GM12864 (cell line): ENCODE data around the gene SOX18.
A peak's percentile ranks its signal among the peaks of the same experiment; 100 is the strongest.

Source experiments
- DNase-seq: peaks from one replicate; pipeline ENCODE4 v3.0.0-alpha.2; 2011; ENCODE audit warnings: low read depth
- H3K4me3 ChIP-seq: 2 replicates; pipeline ENCODE4 v1.5.1; 2011; ENCODE audit warnings: mild to moderate bottlenecking, low read depth, low read length, control low read depth
- TF ChIP-seq, protein P1 (sequence below): IDR thresholded peaks from 2 replicates; pipeline ENCODE4 v1.5.1; 2011; ENCODE audit warnings: low read depth, mild to moderate bottlenecking, moderate library complexity, low read length, control low read depth, inconsistent platforms; ENCODE audit errors: missing control alignments

Gene SOX18

DNA sequence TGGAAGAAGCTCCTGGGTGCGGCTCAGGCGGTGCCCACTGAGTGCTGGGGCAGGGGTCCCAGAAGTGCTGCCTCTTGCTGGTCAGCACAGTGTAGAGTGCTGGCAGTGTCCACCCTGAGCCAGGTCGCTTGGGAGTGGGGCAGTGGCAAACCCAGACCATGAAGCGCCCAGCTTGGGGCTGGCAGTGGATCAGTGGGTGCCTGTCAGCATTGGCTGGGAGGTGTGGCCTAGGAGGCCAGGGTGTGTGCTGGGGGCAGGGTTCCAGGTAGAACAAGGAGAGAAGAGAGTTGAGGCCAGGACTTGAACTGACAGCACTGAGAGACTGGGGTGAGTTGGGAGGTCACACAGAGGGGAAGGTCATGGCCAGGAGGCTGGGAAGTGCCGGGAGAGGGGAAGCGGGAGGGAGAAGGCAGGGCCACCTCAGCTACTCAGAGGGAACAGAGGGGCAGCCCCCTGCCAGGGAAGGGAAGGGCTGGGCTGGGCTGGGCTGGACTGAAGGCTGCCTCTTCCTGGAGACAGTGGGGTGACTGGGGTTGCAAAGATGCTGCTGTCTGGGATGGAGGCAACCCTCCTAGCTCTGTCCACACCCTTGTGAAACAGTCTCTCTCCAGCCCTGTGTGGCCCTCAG is 17.7 kb upstream of the SOX18 start:
- H3K4me3 ChIP-seq: no peak overlapping the region
- DNase-seq: no peak

DNA sequence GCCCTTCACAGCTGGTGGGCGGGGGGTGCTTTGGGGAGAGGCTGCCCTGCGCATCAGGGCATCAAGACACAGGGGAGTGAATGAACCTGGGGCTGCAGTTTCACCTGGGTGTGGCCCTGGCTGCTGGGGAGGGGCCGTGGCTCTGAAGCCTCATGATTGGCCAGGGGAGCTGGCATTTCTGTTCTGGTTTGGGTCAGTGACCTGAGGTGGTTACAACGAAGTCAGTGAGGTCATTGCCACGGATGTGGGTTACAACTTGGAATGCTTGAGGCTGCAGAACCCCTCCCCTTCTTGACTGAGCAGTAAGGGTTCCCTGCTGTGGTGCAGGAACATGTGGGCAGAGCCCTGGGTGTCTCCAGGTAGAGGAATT is 16.5 kb upstream of the SOX18 start:
- TF ChIP-seq, protein P1, sequence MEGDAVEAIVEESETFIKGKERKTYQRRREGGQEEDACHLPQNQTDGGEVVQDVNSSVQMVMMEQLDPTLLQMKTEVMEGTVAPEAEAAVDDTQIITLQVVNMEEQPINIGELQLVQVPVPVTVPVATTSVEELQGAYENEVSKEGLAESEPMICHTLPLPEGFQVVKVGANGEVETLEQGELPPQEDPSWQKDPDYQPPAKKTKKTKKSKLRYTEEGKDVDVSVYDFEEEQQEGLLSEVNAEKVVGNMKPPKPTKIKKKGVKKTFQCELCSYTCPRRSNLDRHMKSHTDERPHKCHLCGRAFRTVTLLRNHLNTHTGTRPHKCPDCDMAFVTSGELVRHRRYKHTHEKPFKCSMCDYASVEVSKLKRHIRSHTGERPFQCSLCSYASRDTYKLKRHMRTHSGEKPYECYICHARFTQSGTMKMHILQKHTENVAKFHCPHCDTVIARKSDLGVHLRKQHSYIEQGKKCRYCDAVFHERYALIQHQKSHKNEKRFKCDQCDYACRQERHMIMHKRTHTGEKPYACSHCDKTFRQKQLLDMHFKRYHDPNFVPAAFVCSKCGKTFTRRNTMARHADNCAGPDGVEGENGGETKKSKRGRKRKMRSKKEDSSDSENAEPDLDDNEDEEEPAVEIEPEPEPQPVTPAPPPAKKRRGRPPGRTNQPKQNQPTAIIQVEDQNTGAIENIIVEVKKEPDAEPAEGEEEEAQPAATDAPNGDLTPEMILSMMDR: no peak
- peak; percentile 85 for DNase-seq
- no peak overlapping the region for H3K4me3 ChIP-seq

More for the DNA sequence above, 17.7 kb upstream of the SOX18 start:
- TF ChIP-seq, protein P1: no peak

DNA sequence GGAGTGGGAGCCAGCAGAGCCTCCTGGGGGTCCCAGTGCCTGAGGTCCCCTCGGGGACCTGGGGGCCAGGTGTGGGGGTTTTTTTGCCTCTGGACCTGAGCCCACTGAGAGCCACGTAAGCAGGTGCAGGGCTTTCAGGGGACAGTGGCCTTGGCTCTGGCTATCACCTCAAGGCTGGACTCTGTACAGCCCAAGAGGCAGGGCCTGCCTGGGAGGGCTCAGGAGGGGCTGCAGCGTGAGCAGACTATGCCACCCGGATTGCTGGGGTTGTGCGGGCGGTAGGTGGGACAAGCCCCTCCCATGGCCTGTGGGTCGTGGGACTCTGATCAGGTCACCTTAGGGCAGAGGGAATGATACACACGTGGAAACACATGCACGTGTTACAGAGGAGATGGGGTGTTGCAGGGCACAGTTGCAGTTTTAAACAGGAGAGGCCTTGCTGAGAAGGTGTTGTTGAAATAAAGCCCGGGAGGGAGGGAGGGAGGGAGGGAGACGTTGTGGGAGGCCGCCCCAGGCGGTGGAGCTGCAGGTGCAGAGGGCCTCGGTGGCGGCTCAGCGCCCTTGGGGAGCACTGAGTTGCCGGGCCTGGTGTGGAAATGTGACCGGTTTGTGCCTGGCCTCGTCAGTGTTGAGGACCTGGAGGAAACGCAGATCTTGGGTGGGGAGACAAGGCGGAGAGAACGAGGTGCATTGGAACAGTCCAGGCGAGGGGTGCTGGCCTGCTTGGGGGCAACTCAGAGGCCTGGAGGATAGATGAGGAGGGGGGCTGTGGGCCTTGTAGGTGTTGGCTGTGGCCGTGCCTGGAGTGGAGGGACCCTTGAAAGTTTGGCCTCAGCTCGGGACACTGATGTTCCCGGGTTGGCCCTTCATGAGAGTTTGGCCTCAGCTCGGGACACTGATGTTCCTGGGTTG is 15.9 kb upstream of the SOX18 start:
- H3K4me3 ChIP-seq: no peak overlapping the region
- TF ChIP-seq, protein P1: no peak
- DNase-seq: no peak

DNA sequence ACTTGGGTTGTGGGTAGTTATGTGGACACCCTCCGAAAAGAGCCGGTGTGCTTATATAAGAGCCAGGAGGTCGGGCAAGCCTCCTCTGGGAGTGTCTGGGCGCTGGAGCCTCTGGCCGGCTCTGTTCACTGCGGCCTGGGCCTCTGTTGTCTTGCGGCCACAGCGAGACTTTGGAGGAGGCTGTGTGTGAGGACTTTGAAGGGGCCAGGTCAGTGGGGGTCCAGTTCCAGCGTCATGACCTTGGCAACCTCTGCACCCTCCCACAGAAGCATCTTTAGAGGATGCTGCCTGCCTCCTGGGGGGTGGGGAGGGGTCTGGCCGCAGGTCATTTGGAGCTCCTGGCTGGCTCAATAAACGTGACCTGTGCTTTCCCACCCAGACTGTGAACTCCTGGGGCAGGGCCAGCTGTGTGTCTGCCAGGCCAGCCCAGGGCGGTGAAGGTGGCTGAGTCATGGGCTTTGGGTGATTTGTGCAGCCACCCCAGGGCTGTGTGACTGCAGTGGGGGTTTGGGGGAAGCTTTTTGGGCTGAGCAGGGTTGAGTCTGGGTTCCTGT is 14.8 kb upstream of the SOX18 start:
- TF ChIP-seq, protein P1: no peak
- no peak for DNase-seq
- H3K4me3 ChIP-seq: no peak overlapping the region; the same call in 1 of the 2 replicates

DNA sequence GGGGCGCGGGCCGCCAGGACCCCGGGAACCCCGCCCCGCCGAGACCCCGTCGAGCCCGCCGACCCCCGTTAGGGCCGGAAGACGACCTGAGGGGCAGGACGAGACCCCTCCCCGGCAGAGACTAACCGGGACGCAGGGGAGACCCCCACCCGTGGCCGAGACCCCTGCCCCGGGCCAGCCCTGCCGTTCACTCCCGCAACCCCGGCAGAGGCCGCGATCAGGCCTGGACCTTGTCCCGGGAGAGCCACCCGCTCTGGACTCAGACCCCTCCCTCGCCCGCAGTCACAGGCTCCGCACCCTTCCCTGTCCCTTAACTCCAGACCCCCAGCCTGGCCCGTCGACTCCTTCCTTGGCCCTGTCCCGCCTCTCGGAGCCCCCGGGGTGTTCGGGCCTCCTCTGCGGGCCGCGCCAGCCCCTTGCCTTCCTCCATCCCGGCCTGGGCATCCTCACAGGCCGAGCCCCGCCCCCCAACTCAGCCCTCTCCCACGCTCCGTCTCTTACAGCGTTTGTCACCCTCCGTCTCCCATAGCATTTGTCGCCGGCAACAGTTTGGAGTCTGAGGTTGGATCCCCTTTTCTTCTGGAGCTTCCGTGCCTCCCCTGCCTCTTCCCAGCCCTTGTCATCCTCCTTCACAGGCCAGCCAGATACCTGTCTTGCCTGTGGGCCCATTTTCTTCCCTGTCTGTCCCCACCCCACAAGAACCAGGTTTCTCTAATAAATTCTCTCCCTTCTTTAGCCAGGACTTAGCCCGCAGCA is 14.1 kb upstream of the SOX18 start:
- H3K4me3 ChIP-seq: peak overlapping the region; percentile 71
- TF ChIP-seq, protein P1: no peak
- no peak for DNase-seq

GRCh38 chr20:64062596-64063388 is 13.4 kb upstream of the SOX18 start, which contains the start of gene TCEA2:
Gene TCEA2 (plus strand): TSS chr20:64063198. CDS start chr20:64063313, 115 bp downstream.
- peak within 1 kb of the TSS; percentile 71 for H3K4me3 ChIP-seq
- TF ChIP-seq, protein P1: no peak
- DNase-seq: peak; percentile 78
